ENCODE measurements around the gene PTH2R.
"Not testable (repeated sequence)": the region's sequence is repeated elsewhere in the genome, so short reads cannot be mapped to it uniquely, and the experiment has no call there.

Gene PTH2R, protein sequence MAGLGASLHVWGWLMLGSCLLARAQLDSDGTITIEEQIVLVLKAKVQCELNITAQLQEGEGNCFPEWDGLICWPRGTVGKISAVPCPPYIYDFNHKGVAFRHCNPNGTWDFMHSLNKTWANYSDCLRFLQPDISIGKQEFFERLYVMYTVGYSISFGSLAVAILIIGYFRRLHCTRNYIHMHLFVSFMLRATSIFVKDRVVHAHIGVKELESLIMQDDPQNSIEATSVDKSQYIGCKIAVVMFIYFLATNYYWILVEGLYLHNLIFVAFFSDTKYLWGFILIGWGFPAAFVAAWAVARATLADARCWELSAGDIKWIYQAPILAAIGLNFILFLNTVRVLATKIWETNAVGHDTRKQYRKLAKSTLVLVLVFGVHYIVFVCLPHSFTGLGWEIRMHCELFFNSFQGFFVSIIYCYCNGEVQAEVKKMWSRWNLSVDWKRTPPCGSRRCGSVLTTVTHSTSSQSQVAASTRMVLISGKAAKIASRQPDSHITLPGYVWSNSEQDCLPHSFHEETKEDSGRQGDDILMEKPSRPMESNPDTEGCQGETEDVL

DNA sequence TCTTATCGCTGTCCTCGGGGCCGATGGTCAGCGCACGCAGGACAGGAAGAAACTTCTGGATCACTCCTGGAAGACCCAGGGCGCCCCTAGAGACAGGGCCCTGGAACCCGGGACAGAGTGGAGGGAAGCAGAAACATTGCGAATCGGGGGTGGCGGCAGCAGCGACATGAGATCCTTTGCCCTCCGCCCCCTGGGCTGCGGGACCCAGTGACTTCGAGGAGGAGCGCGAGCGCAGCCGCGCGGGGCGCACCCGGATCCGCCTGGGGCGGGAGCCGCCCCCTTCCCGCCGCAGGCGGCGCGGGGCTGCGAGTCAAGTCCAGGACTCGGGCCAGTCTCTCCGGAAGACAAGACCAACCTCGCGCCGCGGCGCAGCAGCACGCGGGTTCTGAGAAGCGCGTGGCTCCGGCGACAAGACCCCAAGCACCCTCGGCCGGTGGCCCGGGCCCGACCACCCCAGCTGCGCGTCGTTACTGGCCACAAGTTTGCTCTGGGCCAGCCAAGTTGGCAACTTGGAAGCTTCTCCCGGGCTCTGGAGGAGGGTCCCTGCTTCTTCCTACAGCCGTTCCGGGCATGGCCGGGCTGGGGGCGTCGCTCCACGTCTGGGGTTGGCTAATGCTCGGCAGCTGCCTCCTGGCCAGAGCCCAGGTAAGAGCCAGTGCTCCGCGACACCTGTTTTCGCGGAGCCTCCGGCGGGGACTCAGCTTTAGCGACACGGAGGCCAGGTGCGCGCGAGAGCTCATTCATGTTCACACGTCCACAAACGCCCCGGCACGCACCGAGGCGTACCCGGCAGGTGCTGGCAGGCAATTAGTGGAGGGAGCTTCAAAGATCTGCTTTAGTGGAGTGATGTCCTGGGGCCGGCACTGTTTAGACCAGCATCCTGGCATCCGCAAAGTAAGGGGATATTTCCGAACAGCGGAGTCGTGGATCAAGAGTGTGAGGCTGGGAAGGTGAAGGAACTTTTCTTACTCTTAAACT, at the start of gene PTH2R:
Gene PTH2R, plus strand, starts transcription at position 319 of the 978 bp plus-strand sequence. Its CDS starts 252 bp downstream, at position 571.
- no peak for DNase-seq

DNA sequence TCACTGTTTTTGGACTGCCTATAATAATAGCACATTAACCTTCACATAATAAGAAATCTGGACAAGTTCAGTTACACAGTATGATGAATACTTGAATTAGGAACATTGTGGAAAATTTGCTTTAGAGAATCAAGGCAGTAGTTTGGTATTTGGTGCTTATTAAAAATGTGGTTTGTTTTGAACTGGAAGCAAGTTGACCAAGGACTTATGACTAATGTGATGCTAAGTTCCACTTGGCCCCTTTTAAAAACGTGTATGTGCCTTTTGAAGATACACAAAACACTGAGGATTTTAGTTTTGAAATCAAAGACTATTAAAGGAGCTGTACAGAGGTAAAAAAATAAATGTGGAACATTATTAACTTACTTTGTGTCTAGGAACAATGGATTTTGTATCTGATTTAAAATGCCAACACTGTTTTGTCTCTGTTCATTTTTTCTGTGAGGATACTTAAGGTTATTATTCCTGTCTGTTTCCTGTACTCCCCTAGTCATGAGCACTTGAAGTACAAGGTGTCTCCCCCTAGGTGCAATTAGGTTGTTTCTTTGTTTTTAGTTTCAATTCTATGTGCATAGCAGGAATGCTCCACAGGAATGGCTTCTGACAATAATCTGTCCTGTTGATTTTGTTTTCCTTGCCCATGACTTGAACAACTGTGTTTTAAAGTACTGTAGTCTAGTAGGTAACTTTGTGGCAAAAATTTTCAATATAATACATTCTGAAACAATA, 49.6 kb upstream of the PTH2R start:
- no peak for DNase-seq

DNA sequence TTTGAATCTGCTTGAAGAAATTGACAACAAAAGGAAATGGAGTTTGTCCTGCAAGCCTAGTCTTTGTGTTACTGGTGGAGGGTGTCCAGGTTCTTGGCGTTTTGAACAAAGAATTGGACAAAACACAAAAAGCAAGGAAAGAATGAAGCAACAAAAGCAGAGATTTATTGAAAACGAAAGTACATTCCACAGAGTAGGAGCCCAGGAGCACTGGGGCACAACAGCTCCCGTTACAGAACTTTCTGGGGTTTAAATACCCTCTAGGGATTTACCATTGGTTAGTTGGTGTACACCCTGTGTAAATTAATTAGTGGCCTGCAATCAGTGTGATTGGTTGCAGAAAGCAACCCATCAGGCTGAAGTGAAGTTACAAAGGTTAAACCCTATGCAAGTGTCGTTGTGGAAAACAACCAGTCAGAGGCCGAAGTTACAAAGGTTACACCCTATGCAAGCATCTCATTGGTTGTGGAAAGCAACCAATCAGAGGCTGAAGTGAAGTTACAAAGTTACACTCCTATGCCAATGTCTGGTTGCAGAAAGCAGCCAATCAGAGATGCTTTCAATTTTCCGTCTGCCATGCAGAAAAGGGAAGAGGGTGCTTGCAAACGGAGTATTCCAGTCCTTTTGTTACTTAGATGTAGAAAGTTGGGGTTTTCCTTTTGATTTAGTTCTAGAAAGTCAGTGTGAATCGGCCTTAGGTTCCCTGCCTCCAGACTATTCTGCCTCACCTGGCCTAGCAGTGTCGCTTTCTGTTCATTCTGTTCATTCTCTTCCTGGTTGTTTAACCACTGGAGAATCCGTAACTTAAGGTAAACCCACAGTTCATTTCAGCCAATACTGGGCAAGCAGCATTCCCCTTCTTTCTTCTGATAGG, 47.6 kb upstream of the PTH2R start:
- no peak for DNase-seq

DNA sequence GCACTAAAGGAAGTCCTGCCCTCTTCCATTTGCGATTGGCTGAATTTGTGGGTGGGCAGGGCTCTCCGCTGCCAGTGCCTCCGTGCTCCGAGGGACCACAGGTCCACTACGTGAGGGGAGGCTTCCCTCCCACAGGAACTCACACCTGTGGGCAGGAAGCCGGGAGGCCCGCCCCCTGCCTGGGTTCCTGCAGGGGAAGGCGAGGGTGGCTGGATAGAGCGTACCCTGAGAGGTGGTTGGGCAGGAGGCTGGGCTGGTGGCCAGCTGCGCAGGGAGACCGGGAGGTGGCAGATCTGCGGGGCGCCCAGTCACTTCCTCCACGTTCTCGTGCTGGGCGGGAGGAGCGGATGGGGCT, 47.0 kb upstream of the PTH2R start:
- no peak for DNase-seq

DNA sequence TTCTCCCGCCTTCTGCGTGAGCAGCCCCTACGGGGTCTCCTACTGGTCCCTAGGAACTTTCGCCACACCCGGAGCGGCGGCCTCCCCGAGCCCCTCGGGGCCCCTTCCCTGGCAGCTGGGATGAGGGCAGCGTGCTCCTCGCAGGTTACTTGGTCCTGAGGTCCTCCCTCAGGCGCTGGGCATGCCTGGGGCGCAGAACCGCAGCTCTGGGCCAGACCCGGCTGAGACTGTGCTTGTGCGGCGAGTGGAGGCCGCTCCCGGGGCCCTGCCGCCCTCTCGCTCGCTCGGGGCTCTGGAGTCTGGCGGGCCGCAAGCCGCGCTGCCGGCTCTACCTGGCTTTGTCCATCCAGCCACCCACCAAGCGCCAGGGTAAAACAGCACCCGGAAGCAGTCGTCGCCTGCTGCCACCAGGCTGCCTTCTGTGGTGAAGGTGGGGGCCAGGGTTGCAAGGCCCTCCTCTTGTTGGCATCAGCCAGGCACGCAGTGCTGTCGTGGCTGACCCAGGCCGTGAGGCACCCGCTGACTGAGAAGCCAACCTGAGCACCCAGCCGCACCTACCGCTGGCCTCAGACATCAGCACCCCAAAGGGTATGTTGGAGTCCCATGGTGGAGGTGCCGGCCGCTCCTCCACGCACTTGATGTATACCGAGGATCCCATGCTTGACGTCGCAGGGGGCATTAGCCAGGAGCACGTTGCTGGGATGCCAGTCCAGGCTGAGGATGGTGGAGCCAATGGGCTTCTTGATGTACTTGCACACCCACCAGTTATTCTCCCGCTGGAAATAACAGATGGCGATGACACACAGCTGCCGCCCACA, 46.1 kb upstream of the PTH2R start:
- no peak for DNase-seq

DNA sequence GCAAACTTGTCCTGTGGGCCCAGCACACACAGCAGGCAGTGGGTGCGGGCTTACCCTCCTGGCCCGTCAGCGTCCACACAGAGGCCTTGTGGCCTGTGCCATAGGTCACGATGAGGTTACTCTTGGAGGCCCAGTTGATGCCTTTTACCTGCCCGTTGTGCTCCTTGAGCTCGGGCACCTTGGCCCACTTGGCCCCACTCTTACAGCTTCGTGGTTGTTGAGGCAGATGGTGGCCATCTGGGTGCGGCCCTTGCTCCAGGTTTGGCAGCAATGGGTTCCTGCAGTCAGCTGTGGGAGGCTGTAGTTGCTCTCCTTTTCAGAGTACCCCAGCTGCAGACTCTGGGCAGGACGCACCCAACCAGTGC, 45.5 kb upstream of the PTH2R start:
- no peak for DNase-seq

DNA sequence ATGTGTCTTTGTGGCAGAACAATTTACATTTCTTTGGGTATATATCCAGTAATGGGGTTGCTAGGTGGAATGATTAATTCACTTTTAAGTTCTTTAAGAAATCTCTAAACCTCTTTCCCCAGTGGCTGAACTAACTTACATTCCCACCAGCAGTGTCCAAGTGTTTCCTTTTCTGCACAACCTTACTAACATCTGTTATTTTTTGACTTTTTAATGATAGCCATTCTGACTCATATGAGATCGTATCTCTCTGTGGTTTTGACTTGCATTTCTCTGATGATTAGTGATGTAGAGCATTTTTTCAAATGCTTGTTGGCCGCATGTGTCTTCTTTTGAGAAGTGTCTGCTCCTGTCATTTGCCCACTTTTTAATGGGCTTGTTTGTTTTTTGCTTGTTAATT, 43.1 kb upstream of the PTH2R start:
- DNase-seq, result no peak

DNA sequence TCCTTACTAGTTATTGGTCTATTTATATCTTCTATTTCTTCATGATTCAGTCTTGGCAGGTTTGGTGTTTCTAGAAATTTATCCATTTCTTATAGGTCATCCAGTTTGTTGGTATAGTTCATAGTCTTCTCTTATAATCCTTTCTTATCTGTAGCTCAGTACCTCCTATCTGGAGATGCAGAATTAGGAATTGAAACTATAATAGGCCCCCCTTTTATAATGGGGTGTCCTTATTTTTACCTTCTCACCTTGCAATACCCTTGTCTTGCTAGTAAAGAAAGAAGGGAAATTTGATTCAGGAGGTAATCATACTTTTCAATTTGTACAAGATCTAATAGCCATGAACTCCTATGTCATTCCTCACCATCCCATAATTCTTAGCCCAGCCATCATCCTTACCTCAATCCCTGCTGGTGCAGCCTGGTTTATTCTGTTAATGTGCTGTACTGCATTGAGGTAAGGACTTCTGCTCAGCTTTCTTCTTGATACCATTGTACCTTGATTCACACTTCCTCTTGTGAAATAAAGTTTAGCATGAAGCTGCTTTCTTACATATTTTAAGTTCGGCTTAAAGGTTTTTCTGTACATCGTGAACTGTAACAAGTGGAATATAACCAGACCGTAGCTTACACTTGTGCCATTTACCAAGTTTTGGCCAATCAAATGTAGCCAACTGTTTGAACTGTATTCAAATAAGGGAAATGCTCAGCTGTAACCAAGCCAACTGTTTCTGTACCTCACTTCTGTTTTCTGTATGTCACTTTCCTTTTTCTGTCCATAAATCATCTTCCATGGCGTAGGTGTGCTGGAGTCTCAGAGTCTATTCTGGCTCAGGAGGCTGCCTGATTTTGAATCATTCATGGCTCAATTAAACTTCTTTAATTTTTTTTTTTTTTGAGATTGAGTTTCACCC, 40.1 kb upstream of the PTH2R start:
- DNase-seq, result no peak

DNA sequence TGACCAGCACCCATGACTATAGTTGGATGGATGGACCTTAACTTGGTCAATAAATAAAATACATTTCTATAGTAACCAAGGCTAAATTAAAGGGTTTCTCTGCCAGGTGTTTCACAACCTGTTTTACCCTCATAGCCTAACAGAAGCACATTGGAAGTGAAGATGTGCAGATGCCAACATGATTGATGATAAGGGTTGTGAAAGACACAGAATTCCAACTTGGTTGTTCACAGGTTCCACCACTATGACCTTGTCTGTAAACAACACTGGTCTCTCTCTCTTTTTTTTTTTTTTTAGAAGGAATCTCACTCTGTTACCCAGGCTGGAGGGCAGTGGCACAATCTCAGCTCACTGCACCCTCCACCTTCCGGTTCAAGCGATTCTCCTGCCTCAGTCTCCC, 37.5 kb upstream of the PTH2R start:
- no peak for DNase-seq

DNA sequence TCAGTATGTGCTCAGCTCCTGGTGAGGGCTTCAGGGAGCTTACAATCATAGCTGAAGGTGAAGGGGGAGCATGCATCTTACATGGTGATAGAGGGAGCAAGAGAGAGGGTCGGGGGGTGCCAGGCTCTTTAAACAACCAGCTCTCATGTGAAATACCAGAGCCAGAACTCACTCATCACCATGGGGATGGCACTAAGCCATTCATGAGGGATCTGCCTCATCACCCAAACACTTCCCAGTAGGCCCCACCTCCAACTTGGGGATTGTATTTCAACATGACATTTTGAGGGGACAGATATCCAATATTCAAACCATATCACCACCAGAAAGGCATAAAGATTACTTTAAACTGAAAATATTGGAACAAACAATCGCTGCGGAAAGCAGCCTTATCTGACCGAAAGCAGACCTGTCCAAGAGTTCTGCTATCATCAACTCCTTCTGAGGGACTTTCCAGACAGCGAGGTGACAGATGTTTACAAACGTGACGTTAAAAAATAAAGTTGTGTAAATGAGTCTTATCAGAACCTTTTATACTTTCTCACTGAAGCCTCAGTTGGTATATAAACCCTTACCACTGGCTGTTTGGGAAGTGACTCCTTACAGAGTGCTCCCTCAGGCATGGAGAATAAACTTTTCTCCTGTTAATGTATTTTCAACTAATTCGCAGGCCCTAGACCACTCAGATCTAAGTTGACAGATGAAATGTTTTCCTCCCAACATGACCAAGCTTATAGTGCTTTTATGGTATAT, 35.5 kb upstream of the PTH2R start:
- no peak for DNase-seq

DNA sequence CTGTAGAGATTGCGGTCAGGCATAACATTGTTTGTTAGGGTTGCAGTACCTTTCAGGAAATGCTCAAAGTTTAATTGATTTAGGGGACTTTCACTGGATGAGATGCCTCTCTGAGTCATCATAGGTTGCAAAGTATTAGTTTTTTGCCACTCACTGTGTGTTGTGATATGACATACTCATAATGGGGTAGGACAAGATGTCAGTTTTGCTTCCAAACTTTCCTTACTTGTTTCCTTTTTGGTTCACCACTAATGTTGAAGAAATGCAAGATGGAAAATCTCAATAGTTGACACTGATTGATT, 35.0 kb upstream of the PTH2R start:
- DNase-seq, result no peak

DNA sequence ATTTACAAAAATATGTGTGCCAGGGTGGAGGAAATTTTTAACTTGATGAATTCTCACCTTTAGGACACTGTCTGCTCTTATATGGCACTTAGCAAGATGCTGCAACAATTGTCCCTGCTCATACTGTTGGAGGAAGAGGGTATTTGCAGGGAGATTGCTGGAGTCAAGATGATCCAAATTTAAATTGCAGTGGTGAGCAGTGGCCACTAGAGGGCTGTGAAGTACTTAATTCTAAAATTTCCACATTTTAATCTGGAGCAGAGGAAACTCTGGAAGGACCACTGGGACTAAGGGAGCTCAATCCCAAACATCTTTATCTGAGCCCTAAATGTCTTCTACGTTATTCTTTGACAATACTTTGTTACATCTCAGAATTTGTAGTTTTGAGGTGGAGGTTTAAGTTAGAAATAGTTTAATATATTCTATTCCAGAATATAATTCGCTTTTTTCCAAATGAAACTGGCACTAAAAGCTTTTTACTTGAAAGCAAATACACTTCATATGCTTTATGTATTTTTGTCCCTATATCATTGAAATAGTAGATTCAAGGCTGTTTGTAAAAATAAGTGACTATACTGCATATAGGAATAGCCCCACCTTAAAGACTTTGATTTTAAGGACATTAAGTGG, 33.0 kb upstream of the PTH2R start:
- peak in 1 of 2 donors; percentile 18 for DNase-seq

DNA sequence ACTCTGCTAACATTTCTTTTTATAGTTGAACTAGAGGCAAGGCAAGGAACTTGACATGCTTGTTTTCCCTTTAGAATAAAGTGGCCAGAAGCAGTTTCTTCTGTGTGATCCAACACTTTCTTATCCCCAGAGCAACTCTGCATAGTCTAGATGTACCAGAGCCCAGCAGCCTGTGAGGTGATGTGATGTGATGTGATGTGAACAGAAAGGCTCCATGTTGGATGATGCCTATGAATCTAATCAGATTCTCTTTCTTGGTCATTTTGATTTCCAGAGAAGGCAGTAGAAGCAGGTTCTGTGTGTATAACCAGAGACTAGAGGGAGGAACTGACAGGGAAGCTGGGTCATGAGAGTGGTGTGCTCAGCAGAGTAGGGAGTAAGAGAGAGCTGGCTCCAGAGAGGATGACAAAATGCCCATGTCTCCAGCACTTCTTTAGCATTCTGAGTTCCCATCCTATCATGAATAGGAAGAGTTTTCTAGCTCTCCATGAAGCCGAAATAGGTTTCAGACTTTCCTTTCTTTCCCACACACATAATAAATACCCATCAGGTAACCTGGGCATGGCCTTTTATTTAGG, 31.0 kb upstream of the PTH2R start:
- no peak for DNase-seq

DNA sequence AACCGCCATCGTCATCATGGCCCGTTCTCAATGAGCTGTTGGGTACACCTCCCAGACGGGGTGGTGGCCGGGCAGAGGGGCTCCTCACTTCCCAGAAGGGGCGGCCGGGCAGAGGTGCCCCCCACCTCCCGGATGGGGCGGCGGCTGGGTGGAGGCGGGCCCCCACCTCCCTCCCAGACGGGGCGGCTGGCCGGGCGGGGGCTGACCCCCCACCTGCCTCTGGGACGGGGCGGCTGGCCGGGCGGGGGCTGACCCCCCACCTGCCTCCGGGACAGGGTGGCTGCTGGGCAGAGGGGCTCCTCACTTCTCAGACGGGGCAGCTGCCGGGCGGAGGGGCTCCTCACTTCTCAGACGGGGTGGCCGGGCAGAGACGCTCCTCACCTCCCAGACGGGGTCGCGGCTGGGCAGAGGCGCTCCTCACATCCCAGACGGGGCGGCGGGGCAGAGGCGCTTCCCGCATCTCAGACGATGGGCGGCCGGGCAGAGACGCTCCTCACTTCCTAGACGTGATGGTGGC, 29.2 kb upstream of the PTH2R start:
- DNase-seq, result not testable (repeated sequence)

DNA sequence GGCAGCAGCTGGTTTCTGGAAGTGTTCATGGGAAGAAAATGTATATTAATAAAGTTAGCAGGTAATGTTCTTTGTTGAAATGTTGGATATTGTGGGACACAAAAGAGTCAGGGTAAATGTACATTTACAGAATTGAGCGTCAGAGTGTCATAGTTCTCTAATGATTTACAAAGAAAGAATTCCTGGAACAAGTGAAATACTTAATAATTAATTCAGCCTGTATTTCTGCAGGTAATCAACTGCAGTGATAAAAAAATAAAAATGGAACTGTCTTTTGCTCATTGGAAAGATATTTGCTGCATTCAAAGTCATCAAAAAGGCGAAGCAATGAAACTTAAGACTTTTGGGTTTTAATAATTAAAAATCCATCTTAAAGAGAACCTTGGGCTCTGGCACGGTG, 27.4 kb upstream of the PTH2R start:
- no peak for DNase-seq

DNA sequence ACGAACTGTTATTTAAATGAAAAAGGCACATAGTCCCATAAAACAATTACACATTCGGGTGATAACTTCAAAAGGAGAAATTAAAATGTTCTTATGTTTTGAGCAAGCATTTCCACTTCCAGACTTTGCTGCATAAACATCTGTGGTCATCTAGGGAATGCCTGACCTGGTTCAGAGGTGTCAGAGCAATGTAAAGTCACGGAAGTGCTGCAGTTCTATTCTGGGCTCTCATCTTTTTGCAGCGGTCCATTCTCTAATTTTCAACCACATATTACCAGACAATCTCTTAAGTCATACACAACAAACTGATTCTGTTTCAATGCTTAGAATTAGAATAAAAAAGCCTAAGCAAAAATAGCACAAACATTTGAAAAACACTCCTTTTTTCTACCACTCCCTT, 22.0 kb upstream of the PTH2R start:
- no peak for DNase-seq

DNA sequence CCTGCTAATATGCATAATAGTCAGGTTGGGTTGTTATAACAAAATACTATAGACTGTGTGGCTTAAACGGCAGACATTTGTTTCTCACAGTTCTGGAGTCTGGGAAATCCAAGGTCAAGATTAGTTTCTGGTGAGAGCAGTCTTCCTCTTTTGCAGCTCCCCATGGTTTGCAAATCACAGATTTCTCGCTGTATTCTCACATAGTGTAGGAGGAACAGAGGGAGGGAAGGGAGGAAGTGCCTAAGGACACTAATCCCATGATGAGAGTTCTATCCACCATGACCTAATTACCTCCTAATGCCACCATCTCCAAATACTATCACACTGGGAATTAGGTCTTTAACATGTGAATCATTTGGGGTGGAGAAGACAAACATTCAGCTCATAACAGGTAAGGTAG, 20.1 kb upstream of the PTH2R start:
- DNase-seq, result no peak

DNA sequence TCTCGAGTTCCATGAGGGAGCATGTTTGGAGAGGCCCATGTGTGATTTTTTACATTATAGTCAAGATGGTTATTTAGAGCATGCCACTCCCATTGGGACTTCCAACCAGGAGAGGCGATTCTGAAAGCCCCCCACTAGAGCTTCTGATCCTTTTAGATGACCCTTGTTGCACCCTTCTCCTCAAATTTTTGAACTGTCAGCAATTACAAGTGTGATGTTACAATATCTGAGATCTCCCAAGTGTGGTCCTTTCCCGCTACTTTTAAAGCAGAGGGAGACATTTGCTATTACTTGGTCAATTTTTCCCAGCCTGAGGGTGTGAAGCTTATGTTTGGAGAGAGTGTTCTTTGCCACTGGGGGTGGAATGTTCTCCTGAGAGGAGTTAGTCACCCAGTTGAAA, 16.7 kb upstream of the PTH2R start:
- no peak for DNase-seq
